BJ (cell line): ENCODE data around the gene CTXN1. TPM values are rescaled to one million over a fixed set of nuclear protein-coding genes. Genes with fewer than 3 reads are reported as not detected.

Source experiments
- CTCF ChIA-PET: fragments of 350-600 bp; formaldehyde crosslinking; extraction: SDS; loops from one replicate; lab custom pipeline; 2021; ENCODE audit warnings: antibody characterized with exemption, inconsistent platforms; lab: Yijun Ruan, JAX
- POLR2A ChIA-PET: fragments of 300-600 bp; sonication (Branson Sonifier 250); formaldehyde crosslinking; extraction: SDS; loops from one replicate; lab custom pipeline; 2021; ENCODE audit warnings: antibody characterized with exemption; lab: Charles Lee
- DNase-seq: peaks from one replicate; pipeline ENCODE4 v3.0.0-alpha.2; 2011; ENCODE audit warnings: low read depth
- H3K27me3 ChIP-seq: 2 replicates; pipeline ENCODE4 v1.6.0; 2011; ENCODE audit warnings: low read length; ENCODE audit not compliant: control insufficient read depth, insufficient read depth
- H3K36me3 ChIP-seq: 2 replicates; pipeline ENCODE4 v1.5.1; 2011; ENCODE audit warnings: low read length; ENCODE audit not compliant: control insufficient read depth, insufficient read depth
- H3K4me3 ChIP-seq: 2 replicates; pipeline ENCODE4 v1.5.1; 2011; ENCODE audit warnings: low read depth, mild to moderate bottlenecking, control low read depth, low read length
- CTCF ChIP-seq: IDR thresholded peaks from 2 replicates; pipeline ENCODE4 v1.5.1; 2011; ENCODE audit warnings: low read depth, mild to moderate bottlenecking, control low read depth, inconsistent platforms, low read length, moderate library complexity; ENCODE audit not compliant: insufficient read depth
- polyA plus RNA-seq: library from polyadenylated mRNA; depleted of rRNA; stranded (reverse); fragments of >200 nt; gene quantifications from 2 replicates; pipeline ENCODE4 v1.2.3, GENCODE V29; 2011; rRNA removed

Gene CTXN1
- polyA plus RNA-seq, 1 experiment = 1.3 TPM

GRCh38 chr19:7877249-7877836 lies 48.6 kb downstream of the CTXN1 start:
- DNase-seq = no peak
- ChIA-PET POLR2A (no interaction called here), CTCF (interaction anchor here (1.2 kb wide), 1 partner anchor 8 kb away, joined by 6 read pairs; no protein-coding TSS in a partner anchor)

GRCh38 chr19:7874897-7875273 lies 51.0 kb downstream of the CTXN1 start:
- TF ChIP-seq CTCF = no peak
- ChIA-PET POLR2A (no interaction called here), CTCF (no interaction called here)
- Histone ChIP-seq H3K36me3 (no peaks in the 10 kb centered on the region), H3K4me3 (no peak overlapping the region), H3K27me3 (peaks cover 22% of the 10 kb centered on the region)
- DNase-seq = no peak

More at GRCh38 chr19:7877249-7877836, 48.6 kb downstream of the CTXN1 start:
- H3K4me3 ChIP-seq = no peak overlapping the region
- TF ChIP-seq CTCF = no peak
- no peaks in the 10 kb centered on the region for H3K36me3 ChIP-seq
- peaks cover 22% of the 10 kb centered on the region for H3K27me3 ChIP-seq

Other genes starting within 250 kb of the CTXN1 start
- gene MCEMP1, start 249.0 kb downstream of the CTXN1 start, polyA plus RNA-seq = not detected in 2 replicates
- gene TRAPPC5, start 245.3 kb downstream of the CTXN1 start, polyA plus RNA-seq = 59.7 and 85.1 TPM in 2 replicates
- gene FCER2, start 224.0 kb downstream of the CTXN1 start, polyA plus RNA-seq = not detected in 2 replicates
- not detected in 2 replicates for gene CLEC4G, start 194.0 kb downstream of the CTXN1 start, polyA plus RNA-seq
- gene CD209, start 178.6 kb downstream of the CTXN1 start, polyA plus RNA-seq = not detected in 2 replicates
- not detected in 2 replicates for gene CLEC4M, start 162.9 kb downstream of the CTXN1 start, polyA plus RNA-seq
- 8.1 and 11.7 TPM in 2 replicates for gene EVI5L, start 95.9 kb downstream of the CTXN1 start, polyA plus RNA-seq
- gene PRR36, start 51.7 kb downstream of the CTXN1 start, polyA plus RNA-seq = not detected in 2 replicates
- 6.0 and 8.6 TPM in 2 replicates for gene LRRC8E, start 37.6 kb downstream of the CTXN1 start, polyA plus RNA-seq
- 6.2 and 8.0 TPM in 2 replicates for gene MAP2K7, start 22.3 kb downstream of the CTXN1 start, polyA plus RNA-seq
- gene TGFBR3L, start 11.3 kb downstream of the CTXN1 start, polyA plus RNA-seq = 0.50 and 0.61 TPM in 2 replicates
- gene SNAPC2, start 5.8 kb downstream of the CTXN1 start, polyA plus RNA-seq = 16.6 and 28.2 TPM in 2 replicates
- 51.1 and 56.6 TPM in 2 replicates for gene TIMM44, start 17.5 kb upstream of the CTXN1 start, polyA plus RNA-seq
- gene ELAVL1, start 79.5 kb upstream of the CTXN1 start, polyA plus RNA-seq = 39.9 and 41.2 TPM in 2 replicates
- not detected in 2 replicates for gene CCL25, start 126.6 kb upstream of the CTXN1 start, polyA plus RNA-seq
- gene FBN3, start 223.5 kb upstream of the CTXN1 start, polyA plus RNA-seq = not detected in 2 replicates